ENCODE measurements around the gene KHK. TPM values are rescaled to one million over a fixed set of nuclear protein-coding genes. Genes with fewer than 3 reads are reported as not detected.
A peak's percentile ranks its signal among the peaks of the same experiment; 100 is the strongest.

The KHK gene
- total RNA-seq, 1 experiment from 2014 or later = 4.1 TPM

DNA sequence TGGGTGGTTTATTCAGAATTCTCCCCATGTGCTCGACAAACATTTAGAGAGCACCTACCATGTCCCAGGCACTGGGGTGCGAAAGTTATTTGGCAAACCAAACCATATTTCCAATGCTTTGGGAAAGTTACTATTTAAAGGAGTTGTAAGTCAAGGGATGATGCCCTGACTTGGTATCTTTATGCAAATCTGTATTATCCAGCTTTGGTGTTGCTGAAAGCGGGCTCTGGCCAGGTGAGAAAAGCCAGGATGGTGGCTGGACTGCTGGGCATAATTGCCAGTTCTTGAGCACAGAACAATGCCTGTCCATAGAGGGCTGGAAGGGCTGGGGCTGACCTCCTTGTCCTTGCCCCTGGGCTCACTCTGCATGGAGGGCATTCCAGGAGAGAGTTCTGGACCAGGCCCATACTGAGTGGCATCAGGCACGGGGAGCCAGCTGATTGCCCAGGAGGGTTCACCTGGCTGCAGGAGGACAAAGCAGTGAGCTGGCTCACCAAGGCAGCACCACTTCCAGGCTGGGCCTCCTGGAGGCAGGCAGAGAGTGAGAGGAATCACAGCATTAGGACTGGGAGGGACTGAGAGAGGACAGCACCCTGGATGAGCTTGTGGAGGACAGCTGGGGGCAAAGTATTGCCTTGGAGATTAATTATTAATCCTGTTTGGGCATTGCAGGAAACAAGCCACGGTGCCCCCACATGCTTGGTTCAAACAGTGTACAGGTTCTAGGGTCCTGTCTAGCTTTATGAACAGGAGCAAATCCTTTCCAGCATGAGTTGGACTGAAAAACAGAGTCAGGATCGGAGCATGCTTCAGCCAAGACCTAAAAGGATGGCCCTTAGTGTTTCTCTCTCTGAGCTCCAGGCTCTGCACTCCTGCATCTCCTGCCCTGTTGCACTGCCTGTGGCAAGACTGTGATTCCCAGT lies 7.1 kb downstream of the KHK start:
- H3K4me1 ChIP-seq (ENCODE audit: low read length) = peaks cover 8% of the 10 kb centered on the region
- H4K20me1 ChIP-seq (ENCODE audit: insufficient read depth, low read depth, low read length) = no peaks in the 10 kb centered on the region
- H3K9me3 ChIP-seq (ENCODE audit: low read length) = no peaks in the 10 kb centered on the region
- H3K9ac ChIP-seq (ENCODE audit: low read length) = no peak overlapping the region
- no peaks in the 10 kb centered on the region for H3K36me3 ChIP-seq (ENCODE audit: insufficient read depth, low read length)
- no peaks in the 10 kb centered on the region for H3K79me2 ChIP-seq (ENCODE audit: low read length)
- H3K9me2 ChIP-seq (replicated peaks; ENCODE audit: insufficient read depth, low read length) = no peaks in the 10 kb centered on the region
- H3K27me3 ChIP-seq (ENCODE audit: low read length) = no peaks in the 10 kb centered on the region
- H3K27ac ChIP-seq (ENCODE audit: low read length) = no peak overlapping the region
- H3K4me2 ChIP-seq (ENCODE audit: low read depth, low read length, poor library complexity, severe bottlenecking) = no peak overlapping the region
- DNase-seq = no peak
- H3K4me3 ChIP-seq (ENCODE audit: low read length) = no peak overlapping the region
- no peak overlapping the region for H2AFZ ChIP-seq (ENCODE audit: low read length)

DNA sequence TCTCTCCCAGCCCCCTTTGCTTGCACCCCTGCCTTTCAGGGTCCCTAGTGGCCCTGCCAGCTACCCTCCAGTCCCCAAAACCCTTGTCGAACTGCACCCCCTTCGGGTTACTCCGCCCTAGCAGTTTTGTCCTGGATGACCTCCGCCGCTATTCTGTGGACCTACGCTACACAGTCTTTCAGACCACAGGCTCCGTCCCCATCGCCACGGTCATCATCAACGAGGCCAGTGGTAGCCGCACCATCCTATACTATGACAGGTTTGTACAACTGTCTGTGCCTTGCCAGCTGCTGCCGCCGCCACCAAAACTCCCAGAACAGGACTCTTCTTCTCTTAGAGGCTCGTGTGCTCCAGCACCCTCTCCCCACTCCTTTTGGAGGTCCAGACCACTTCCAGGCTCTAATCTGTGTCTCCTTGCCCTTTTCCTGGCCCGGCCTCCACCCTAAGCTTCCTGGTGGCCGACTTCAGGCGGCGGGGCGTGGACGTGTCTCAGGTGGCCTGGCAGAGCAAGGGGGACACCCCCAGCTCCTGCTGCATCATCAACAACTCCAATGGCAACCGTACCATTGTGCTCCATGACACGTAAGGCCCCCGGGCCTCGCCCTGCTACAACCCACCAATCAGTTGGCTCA lies 7.9 kb downstream of the KHK start:
- Histone ChIP-seq H3K9me2 (replicated peaks; ENCODE audit: insufficient read depth, low read length) (no peaks in the 10 kb centered on the region), H2AFZ (ENCODE audit: low read length) (no peak overlapping the region), H3K36me3 (ENCODE audit: insufficient read depth, low read length) (no peaks in the 10 kb centered on the region), H3K27ac (ENCODE audit: low read length) (no peak overlapping the region), H3K79me2 (ENCODE audit: low read length) (no peaks in the 10 kb centered on the region), H4K20me1 (ENCODE audit: insufficient read depth, low read depth, low read length) (no peaks in the 10 kb centered on the region), H3K4me2 (ENCODE audit: low read depth, low read length, poor library complexity, severe bottlenecking) (no peak overlapping the region), H3K9ac (ENCODE audit: low read length) (no peak overlapping the region), H3K9me3 (ENCODE audit: low read length) (no peaks in the 10 kb centered on the region), H3K27me3 (ENCODE audit: low read length) (no peaks in the 10 kb centered on the region), H3K4me3 (ENCODE audit: low read length) (no peak overlapping the region), H3K4me1 (ENCODE audit: low read length) (peaks cover 8% of the 10 kb centered on the region)
- DNase-seq = no peak

DNA sequence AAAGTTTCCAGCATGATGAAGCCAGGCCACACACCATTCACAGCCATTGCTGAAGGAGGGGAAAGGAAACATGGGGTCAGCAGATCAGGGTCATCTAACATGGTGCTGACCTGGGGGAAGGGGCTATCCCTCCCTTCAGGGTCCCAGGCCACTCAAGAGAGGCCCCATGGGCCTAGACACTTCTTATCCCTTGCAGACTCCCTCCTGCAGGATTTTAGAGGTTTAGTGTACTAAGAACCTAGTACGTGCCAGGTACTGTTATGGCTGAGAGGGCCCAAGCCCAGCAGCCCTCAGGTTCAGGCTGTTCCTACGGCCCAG lies 8.8 kb downstream of the KHK start:
- H3K9me3 ChIP-seq (ENCODE audit: low read length) = no peaks in the 10 kb centered on the region
- no peaks in the 10 kb centered on the region for H3K27me3 ChIP-seq (ENCODE audit: low read length)
- H3K4me1 ChIP-seq (ENCODE audit: low read length) = peaks cover 8% of the 10 kb centered on the region
- no peak overlapping the region for H3K27ac ChIP-seq (ENCODE audit: low read length)
- DNase-seq = no peak
- no peak overlapping the region for H3K4me2 ChIP-seq (ENCODE audit: low read depth, low read length, poor library complexity, severe bottlenecking)
- no peak overlapping the region for H3K9ac ChIP-seq (ENCODE audit: low read length)
- H2AFZ ChIP-seq (ENCODE audit: low read length) = no peak overlapping the region
- no peaks in the 10 kb centered on the region for H3K36me3 ChIP-seq (ENCODE audit: insufficient read depth, low read length)
- no peaks in the 10 kb centered on the region for H4K20me1 ChIP-seq (ENCODE audit: insufficient read depth, low read depth, low read length)
- H3K79me2 ChIP-seq (ENCODE audit: low read length) = no peaks in the 10 kb centered on the region
- H3K9me2 ChIP-seq (replicated peaks; ENCODE audit: insufficient read depth, low read length) = no peaks in the 10 kb centered on the region
- H3K4me3 ChIP-seq (ENCODE audit: low read length) = no peak overlapping the region

GRCh38 chr2:27095745-27096651 lies 9.4 kb downstream of the KHK start:
- H3K36me3 ChIP-seq (ENCODE audit: insufficient read depth, low read length) = no peaks in the 10 kb centered on the region
- H3K9me2 ChIP-seq (replicated peaks; ENCODE audit: insufficient read depth, low read length) = no peaks in the 10 kb centered on the region
- H2AFZ ChIP-seq (ENCODE audit: low read length) = peak overlapping the region; percentile 98
- peak overlapping the region; percentile 68 for H3K4me2 ChIP-seq (ENCODE audit: low read depth, low read length, poor library complexity, severe bottlenecking)
- peak; percentile 86 for DNase-seq
- H3K9me3 ChIP-seq (ENCODE audit: low read length) = no peaks in the 10 kb centered on the region
- peaks cover 8% of the 10 kb centered on the region for H3K4me1 ChIP-seq (ENCODE audit: low read length)
- peak overlapping the region; percentile 51 for H3K9ac ChIP-seq (ENCODE audit: low read length)
- peak overlapping the region; percentile 53; the same call in 1 of the 2 replicates for H3K4me3 ChIP-seq (ENCODE audit: low read length)
- no peaks in the 10 kb centered on the region for H4K20me1 ChIP-seq (ENCODE audit: insufficient read depth, low read depth, low read length)
- no peaks in the 10 kb centered on the region for H3K79me2 ChIP-seq (ENCODE audit: low read length)
- no peak overlapping the region for H3K27ac ChIP-seq (ENCODE audit: low read length)
- H3K27me3 ChIP-seq (ENCODE audit: low read length) = no peaks in the 10 kb centered on the region

DNA sequence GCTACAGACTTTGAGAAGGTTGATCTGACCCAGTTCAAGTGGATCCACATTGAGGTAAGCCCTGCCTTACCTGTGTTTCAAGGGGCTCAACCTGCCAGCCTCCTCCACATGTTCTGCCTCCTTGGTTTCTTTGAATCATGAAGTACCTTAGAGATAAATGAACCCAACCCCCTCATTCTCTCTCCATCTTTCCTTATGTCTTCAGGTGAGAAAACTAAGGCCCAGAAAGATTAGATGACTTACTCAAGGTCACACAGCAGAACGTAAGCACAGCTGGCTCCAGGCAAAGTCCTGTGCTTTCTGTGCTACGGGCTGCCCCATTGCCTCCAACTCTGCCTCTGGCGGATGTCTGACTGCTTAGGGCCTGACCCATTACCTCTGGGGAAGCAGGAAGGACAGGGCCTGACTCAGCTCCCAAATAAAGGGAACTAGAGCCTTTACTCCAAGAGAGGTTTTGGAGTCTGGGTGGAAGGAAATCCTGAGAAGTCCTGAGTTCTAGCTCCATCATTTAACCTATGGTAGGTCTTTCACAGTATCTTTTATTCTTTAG lies 10.3 kb downstream of the KHK start:
- Histone ChIP-seq H3K4me1 (ENCODE audit: low read length) (peaks cover 8% of the 10 kb centered on the region), H3K9ac (ENCODE audit: low read length) (peak overlapping the region; percentile 51), H3K9me2 (replicated peaks; ENCODE audit: insufficient read depth, low read length) (no peaks in the 10 kb centered on the region), H2AFZ (ENCODE audit: low read length) (peak overlapping the region; percentile 98), H3K9me3 (ENCODE audit: low read length) (no peaks in the 10 kb centered on the region), H3K4me2 (ENCODE audit: low read depth, low read length, poor library complexity, severe bottlenecking) (no peak overlapping the region), H3K4me3 (ENCODE audit: low read length) (no peak overlapping the region), H3K79me2 (ENCODE audit: low read length) (no peaks in the 10 kb centered on the region), H3K27ac (ENCODE audit: low read length) (no peak overlapping the region), H3K27me3 (ENCODE audit: low read length) (no peaks in the 10 kb centered on the region), H4K20me1 (ENCODE audit: insufficient read depth, low read depth, low read length) (no peaks in the 10 kb centered on the region), H3K36me3 (ENCODE audit: insufficient read depth, low read length) (no peaks in the 10 kb centered on the region)
- DNase-seq = no peak

- no peak overlapping the region for H3K27ac ChIP-seq (ENCODE audit: low read length)
- peaks cover 8% of the 10 kb centered on the region for H3K4me1 ChIP-seq (ENCODE audit: low read length)
- H2AFZ ChIP-seq (ENCODE audit: low read length) = no peak overlapping the region
- no peak for DNase-seq
- H3K9me2 ChIP-seq (replicated peaks; ENCODE audit: insufficient read depth, low read length) = no peaks in the 10 kb centered on the region
- no peak overlapping the region for H3K4me3 ChIP-seq (ENCODE audit: low read length)
- no peaks in the 10 kb centered on the region for H4K20me1 ChIP-seq (ENCODE audit: insufficient read depth, low read depth, low read length)
- no peak overlapping the region for H3K4me2 ChIP-seq (ENCODE audit: low read depth, low read length, poor library complexity, severe bottlenecking)
- H3K79me2 ChIP-seq (ENCODE audit: low read length) = no peaks in the 10 kb centered on the region
- H3K36me3 ChIP-seq (ENCODE audit: insufficient read depth, low read length) = no peaks in the 10 kb centered on the region
- H3K9me3 ChIP-seq (ENCODE audit: low read length) = no peaks in the 10 kb centered on the region
- no peaks in the 10 kb centered on the region for H3K27me3 ChIP-seq (ENCODE audit: low read length)
- H3K9ac ChIP-seq (ENCODE audit: low read length) = no peak overlapping the region
Observed at GRCh38 chr2:27097341-27097740, 10.8 kb downstream of the KHK start.

- Histone ChIP-seq H3K79me2 (ENCODE audit: low read length) (no peaks in the 10 kb centered on the region), H3K4me3 (ENCODE audit: low read length) (no peak overlapping the region), H3K27ac (ENCODE audit: low read length) (no peak overlapping the region), H4K20me1 (ENCODE audit: insufficient read depth, low read depth, low read length) (no peaks in the 10 kb centered on the region), H3K9me3 (ENCODE audit: low read length) (no peaks in the 10 kb centered on the region), H2AFZ (ENCODE audit: low read length) (no peak overlapping the region), H3K36me3 (ENCODE audit: insufficient read depth, low read length) (no peaks in the 10 kb centered on the region), H3K27me3 (ENCODE audit: low read length) (no peaks in the 10 kb centered on the region), H3K9me2 (replicated peaks; ENCODE audit: insufficient read depth, low read length) (no peaks in the 10 kb centered on the region), H3K4me1 (ENCODE audit: low read length) (peaks cover 8% of the 10 kb centered on the region), H3K4me2 (ENCODE audit: low read depth, low read length, poor library complexity, severe bottlenecking) (no peak overlapping the region), H3K9ac (ENCODE audit: low read length) (no peak overlapping the region)
- DNase-seq = no peak
Observed at GRCh38 chr2:27099334-27099955, 12.9 kb downstream of the KHK start.

Measured in Karpas-422 (cell line).